ENCODE results near the gene FOXP4. TPM values are rescaled to one million over a fixed set of nuclear protein-coding genes. Genes with fewer than 3 reads are reported as not detected.

Gene FOXP4
- total RNA-seq, 1 donor: 3.5 TPM

DNA sequence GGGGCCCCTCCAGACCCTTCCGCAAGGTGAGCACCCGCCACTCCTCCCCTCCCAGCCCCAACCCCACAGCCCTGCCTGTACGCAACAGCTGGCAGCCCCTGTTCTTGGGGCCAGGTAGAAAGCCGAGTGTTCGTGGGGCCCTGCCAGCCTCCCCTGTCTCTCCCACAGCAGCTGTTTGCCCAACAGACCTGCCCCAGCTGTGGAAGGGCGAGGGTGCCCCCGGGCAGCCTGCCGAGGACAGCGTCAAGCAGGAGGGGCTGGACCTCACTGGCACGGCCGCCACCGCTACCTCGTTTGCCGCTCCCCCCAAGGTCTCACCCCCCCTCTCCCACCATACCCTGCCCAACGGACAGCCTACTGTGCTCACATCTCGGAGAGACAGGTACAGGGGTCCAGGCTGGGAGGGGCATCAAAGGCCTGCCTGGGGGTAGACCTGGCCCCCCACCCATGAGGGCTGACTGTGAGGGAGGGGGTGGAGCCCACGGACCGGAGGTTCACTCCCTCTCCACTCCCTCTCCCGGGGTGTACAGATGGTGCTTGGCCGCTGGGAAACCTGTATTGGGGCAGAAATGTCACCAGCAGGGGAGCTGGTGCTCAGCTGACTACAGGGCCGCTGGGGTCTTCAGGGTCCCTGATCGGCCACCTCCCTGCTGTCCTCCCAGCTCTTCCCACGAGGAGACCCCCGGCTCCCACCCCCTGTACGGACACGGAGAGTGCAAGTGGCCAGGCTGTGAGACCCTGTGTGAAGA is 41.1 kb downstream of the FOXP4 start:
- Histone ChIP-seq H3K27me3 (ENCODE audit: insufficient read depth, low read length) (no peaks in the 10 kb centered on the region), H3K9me3 (ENCODE audit: low read depth, low read length) (no peaks in the 10 kb centered on the region), H3K4me1 (ENCODE audit: insufficient read depth, low read length) (no peaks in the 10 kb centered on the region), H3K4me3 (ENCODE audit: low read length) (no peak overlapping the region)

DNA sequence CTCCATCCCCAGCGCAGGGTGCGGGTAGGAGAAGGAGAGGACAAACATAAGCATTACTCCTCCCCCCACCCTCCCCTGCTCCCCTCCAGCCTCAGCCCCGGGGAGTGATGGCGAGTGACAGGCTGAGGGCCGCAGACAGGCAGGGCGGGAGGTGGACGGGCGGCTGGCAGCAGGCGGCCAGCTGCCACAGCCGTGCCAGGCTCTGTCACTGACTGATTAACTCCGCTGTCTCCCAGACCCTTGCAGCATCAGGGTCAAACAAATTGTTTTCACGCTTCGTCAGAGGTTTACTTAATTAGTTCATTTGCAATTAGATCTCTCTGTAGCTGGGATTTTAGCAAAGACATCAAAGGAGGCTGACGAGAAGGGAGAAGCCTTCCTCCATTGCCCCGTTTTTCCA is 41.9 kb downstream of the FOXP4 start:
- H3K4me3 ChIP-seq (ENCODE audit: low read length): no peak overlapping the region
- no peaks in the 10 kb centered on the region for H3K27me3 ChIP-seq (ENCODE audit: insufficient read depth, low read length)
- no peaks in the 10 kb centered on the region for H3K4me1 ChIP-seq (ENCODE audit: insufficient read depth, low read length)
- no peaks in the 10 kb centered on the region for H3K9me3 ChIP-seq (ENCODE audit: low read depth, low read length)

DNA sequence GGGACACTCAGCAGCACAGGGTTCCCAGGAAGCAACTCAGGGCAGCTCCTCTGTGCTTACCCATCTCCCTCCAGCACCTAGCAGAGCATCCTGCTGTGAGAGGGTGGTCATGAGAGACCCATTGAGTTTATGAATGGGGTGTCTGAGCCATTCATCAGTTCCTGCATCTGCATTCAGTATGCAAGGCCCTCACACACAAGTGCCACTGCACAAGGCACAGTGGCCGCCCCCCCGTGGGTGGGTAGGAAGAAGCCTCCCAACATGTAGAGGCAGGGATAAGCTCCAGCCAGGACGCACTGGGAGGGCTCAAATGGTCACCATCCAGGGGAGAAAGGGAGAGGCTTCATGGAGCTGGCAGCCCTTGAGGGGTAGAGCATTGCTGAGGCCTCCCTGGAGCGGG is 43.0 kb downstream of the FOXP4 start:
- Histone ChIP-seq H3K27me3 (ENCODE audit: insufficient read depth, low read length) (no peaks in the 10 kb centered on the region), H3K4me1 (ENCODE audit: insufficient read depth, low read length) (no peaks in the 10 kb centered on the region), H3K4me3 (ENCODE audit: low read length) (no peak overlapping the region), H3K9me3 (ENCODE audit: low read depth, low read length) (no peaks in the 10 kb centered on the region)

DNA sequence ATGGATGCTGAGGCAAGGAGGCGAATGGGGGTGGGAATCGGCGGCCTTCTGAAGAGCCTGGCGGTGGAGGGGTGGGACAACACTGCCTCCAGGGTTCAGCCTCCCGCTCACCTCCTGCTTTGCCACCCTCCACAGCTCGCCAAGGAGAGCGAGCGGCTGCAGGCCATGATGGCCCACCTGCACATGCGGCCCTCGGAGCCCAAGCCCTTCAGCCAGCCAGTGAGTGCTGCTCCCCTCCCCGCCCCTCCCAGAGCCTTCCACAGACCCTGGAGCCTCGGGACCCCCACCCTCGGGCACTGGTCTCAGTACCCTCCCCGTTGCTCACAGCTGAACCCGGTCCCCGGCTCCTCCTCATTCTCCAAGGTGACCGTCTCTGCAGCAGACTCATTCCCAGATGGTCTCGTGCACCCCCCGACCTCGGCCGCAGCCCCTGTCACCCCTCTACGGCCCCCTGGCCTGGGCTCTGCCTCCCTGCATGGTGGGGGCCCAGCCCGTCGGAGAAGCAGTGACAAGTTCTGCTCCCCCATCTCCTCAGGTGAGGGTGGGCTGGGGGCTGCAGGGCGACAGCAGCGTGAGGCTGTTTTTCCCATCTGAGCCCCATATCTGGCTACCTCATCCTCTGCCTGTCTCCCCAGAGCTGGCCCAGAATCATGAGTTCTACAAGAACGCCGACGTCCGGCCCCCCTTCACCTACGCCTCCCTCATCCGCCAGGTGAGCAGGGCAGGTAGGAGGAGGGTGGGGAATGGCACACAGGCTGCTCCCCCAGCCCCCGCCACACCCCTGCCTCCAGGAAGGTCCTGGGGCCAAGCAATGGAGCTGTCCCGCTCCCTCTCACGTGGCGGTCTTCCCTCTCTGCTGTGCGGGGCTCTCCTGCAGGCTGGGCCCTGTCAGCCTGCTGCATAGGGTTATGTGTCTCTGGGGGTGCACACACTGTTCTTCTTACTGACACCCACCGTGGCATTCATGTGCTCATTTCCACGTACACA is 43.7 kb downstream of the FOXP4 start:
- Histone ChIP-seq H3K4me1 (ENCODE audit: insufficient read depth, low read length) (no peaks in the 10 kb centered on the region), H3K9me3 (ENCODE audit: low read depth, low read length) (no peaks in the 10 kb centered on the region), H3K27me3 (ENCODE audit: insufficient read depth, low read length) (no peaks in the 10 kb centered on the region), H3K4me3 (ENCODE audit: low read length) (no peak overlapping the region)

DNA sequence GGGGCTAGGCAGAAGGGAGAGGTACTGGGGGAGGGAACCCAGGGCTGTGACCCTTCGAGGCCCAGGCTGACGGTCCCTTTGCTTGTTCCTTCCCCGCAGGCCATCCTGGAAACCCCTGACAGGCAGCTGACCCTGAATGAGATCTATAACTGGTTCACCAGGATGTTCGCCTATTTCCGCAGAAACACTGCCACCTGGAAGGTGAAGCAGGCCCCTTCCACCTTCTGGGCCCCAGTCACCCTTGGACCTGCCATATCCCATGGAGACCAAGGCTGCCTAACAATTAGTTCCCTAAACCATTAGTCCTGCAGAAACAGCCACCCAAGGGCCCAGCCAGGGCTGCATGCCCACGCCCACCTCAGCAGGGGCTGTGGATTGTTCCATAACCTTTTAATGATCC is 44.9 kb downstream of the FOXP4 start:
- H3K9me3 ChIP-seq (ENCODE audit: low read depth, low read length): no peaks in the 10 kb centered on the region
- no peaks in the 10 kb centered on the region for H3K27me3 ChIP-seq (ENCODE audit: insufficient read depth, low read length)
- no peak overlapping the region for H3K4me3 ChIP-seq (ENCODE audit: low read length)
- H3K4me1 ChIP-seq (ENCODE audit: insufficient read depth, low read length): no peaks in the 10 kb centered on the region

- Histone ChIP-seq H3K9me3 (ENCODE audit: low read depth, low read length) (no peaks in the 10 kb centered on the region), H3K4me3 (ENCODE audit: low read length) (no peak overlapping the region), H3K4me1 (ENCODE audit: insufficient read depth, low read length) (no peaks in the 10 kb centered on the region), H3K27me3 (ENCODE audit: insufficient read depth, low read length) (no peaks in the 10 kb centered on the region)
These were observed 45.8 kb downstream of the FOXP4 start for GRCh38 chr6:41591859-41592502.

DNA sequence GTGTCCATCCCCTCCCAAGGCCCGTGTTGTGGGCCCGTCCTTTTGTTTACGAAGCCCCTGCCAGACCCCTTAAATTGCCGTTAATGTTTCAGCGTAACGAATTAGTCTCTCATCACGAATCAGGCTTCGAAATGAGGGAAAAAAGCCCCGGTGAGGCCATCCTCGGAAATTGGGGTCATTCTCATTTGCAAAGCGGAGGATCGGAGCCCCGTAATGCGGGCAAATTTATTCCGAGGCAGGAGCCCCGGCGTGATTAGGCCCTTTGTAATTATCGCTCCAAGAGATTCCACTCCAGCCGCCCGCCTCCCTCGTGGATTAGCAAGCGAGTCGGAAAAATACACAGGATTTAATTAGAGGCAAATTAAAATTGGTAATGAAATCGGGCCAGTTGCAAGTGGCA is 47.2 kb downstream of the FOXP4 start:
- H3K4me3 ChIP-seq (ENCODE audit: low read length): no peak overlapping the region
- H3K4me1 ChIP-seq (ENCODE audit: insufficient read depth, low read length): no peaks in the 10 kb centered on the region
- no peaks in the 10 kb centered on the region for H3K9me3 ChIP-seq (ENCODE audit: low read depth, low read length)
- no peaks in the 10 kb centered on the region for H3K27me3 ChIP-seq (ENCODE audit: insufficient read depth, low read length)

GRCh38 chr6:41593839-41594238 is 47.7 kb downstream of the FOXP4 start:
- H3K4me3 ChIP-seq (ENCODE audit: low read length): no peak overlapping the region
- H3K4me1 ChIP-seq (ENCODE audit: insufficient read depth, low read length): no peaks in the 10 kb centered on the region
- H3K27me3 ChIP-seq (ENCODE audit: insufficient read depth, low read length): no peaks in the 10 kb centered on the region
- H3K9me3 ChIP-seq (ENCODE audit: low read depth, low read length): no peaks in the 10 kb centered on the region

DNA sequence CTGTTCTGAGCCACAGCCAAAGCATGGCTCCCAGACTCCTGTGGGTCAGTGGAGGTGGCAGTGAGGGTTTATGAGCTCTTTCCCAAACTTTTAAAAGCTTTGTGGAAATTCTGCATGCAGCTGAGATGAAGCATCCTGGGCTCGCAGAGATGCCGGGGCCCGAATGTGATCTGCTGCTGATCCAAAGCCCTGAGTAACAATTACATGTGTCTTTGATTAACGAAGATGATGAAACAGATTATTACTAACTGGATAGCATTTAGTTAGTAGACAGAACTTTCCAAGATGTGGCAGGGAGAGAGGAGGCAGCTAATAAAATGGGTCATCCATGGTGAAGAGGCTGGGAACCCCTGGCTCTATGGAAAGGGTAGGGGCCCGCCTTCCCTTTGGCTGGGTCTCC is 48.1 kb downstream of the FOXP4 start:
- no peaks in the 10 kb centered on the region for H3K27me3 ChIP-seq (ENCODE audit: insufficient read depth, low read length)
- H3K4me1 ChIP-seq (ENCODE audit: insufficient read depth, low read length): no peaks in the 10 kb centered on the region
- no peaks in the 10 kb centered on the region for H3K9me3 ChIP-seq (ENCODE audit: low read depth, low read length)
- no peak overlapping the region for H3K4me3 ChIP-seq (ENCODE audit: low read length)

DNA sequence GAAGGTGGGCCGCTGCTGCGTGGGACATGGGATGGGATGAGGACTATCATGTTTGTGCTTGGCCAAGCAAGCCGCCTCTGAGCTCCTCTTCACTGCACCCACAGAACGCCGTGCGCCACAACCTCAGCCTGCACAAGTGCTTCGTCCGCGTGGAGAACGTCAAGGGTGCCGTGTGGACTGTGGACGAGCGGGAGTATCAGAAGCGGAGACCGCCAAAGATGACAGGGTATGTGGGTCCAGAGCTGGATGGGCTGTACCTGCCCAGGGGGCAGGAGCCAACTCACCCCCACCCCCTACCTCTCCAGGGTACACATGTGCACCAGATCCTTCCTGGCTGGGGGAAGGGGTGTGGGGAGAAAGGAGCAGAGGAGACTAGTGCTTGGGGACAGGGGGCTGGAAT is 48.6 kb downstream of the FOXP4 start:
- Histone ChIP-seq H3K9me3 (ENCODE audit: low read depth, low read length) (no peaks in the 10 kb centered on the region), H3K4me3 (ENCODE audit: low read length) (no peak overlapping the region), H3K27me3 (ENCODE audit: insufficient read depth, low read length) (no peaks in the 10 kb centered on the region), H3K4me1 (ENCODE audit: insufficient read depth, low read length) (no peaks in the 10 kb centered on the region)

- no peaks in the 10 kb centered on the region for H3K9me3 ChIP-seq (ENCODE audit: low read depth, low read length)
- H3K27me3 ChIP-seq (ENCODE audit: insufficient read depth, low read length): no peaks in the 10 kb centered on the region
- no peak overlapping the region for H3K4me3 ChIP-seq (ENCODE audit: low read length)
- H3K4me1 ChIP-seq (ENCODE audit: insufficient read depth, low read length): no peaks in the 10 kb centered on the region
These were observed 49.0 kb downstream of the FOXP4 start for GRCh38 chr6:41595166-41595565.

DNA sequence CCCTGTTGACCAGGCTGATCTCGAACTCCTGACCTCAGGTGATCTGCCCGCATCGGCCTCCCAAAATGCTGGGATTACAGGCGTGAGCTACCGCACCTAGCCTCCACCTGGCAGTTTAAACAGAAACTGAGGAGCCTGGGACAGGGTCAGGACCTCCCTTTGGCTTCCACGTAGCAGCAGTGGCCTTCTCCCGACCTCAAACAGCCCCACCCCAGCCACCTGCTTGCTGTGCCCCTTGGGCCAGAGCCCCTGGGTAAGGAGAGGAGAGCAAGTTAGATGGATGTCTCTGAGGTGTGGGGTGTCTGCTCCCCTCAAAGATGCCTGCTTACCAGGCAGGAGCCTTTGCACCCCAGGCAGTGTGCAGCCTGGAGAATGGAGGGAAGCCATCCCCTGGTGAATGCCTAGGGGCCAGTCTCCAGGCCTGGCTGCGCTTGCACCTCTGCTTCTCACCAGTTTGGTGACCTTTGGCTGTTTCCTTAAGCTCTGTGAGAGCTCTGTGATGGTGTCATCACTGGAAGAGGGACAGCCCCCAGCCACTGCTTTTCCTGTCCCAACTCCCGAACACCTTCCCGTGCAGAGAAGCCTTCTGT is 50.0 kb downstream of the FOXP4 start:
- no peaks in the 10 kb centered on the region for H3K27me3 ChIP-seq (ENCODE audit: insufficient read depth, low read length)
- H3K9me3 ChIP-seq (ENCODE audit: low read depth, low read length): no peaks in the 10 kb centered on the region
- no peak overlapping the region for H3K4me3 ChIP-seq (ENCODE audit: low read length)
- no peaks in the 10 kb centered on the region for H3K4me1 ChIP-seq (ENCODE audit: insufficient read depth, low read length)

DNA sequence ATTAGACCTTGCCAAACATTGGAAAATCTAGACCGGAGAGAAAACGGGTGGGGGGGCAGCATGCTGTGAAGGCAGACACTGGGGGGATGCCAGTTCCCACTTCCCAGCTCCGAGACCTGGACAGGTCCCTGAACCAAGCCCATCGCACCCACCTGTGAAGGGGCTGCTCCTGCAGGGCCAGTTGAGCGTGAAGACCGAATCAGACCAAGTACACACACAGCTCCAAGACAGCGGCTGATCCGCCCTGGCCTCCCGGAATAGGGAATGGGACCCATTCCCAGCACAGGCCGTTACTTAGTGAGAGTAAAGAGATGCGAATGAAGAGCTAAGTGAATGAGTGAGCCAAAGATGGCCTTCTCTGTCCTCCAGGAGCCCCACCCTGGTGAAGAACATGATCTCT is 50.6 kb downstream of the FOXP4 start:
- Histone ChIP-seq H3K9me3 (ENCODE audit: low read depth, low read length) (no peaks in the 10 kb centered on the region), H3K27me3 (ENCODE audit: insufficient read depth, low read length) (no peaks in the 10 kb centered on the region), H3K4me3 (ENCODE audit: low read length) (no peak overlapping the region), H3K4me1 (ENCODE audit: insufficient read depth, low read length) (no peaks in the 10 kb centered on the region)

DNA sequence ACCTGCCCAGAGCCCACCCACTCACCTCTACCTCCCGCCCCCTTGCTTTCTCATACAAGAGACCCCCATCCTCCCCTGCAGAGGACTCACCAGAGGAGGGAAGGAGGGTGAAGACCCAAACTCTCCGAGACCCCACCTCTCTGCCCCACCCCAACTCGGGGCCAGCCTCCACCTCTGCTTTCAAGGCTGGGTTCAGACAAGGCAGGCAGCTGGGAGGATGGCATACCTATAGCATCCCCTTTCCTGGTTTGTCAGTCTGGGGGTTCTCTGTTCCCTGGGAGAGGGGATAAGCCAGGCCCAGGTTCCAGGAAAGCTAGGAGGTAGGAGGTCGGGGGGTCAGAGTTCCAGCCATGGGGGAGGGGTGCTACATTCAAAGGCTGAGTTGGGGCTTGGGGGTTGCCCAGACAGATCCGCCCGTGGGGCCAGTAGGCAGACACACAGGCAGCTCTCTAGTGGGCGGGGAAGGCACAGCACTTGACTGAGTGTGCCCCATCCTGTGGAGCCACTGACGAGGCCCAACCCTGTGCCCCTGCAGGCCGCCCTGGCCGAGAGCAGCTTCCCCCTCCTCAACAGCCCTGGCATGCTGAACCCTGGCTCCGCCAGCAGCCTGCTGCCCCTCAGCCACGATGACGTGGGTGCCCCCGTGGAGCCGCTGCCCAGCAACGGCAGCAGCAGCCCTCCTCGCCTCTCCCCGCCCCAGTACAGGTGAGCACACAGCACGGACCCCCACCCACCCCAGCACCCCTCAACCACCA is 51.2 kb downstream of the FOXP4 start:
- H3K27me3 ChIP-seq (ENCODE audit: insufficient read depth, low read length): no peaks in the 10 kb centered on the region
- no peaks in the 10 kb centered on the region for H3K4me1 ChIP-seq (ENCODE audit: insufficient read depth, low read length)
- no peaks in the 10 kb centered on the region for H3K9me3 ChIP-seq (ENCODE audit: low read depth, low read length)
- no peak overlapping the region for H3K4me3 ChIP-seq (ENCODE audit: low read length)

Measured in mononuclear cell (primary cell).